Neural cell (in vitro differentiated cells): ENCODE measurements around the gene CLEC20A.

ENCODE experiments used
- EP300 ChIP-seq: fragments of 450-650 bp; conservative IDR thresholded peaks from 2 replicates; pipeline ENCODE4 v1.6.1; 2014; ENCODE audit warnings: antibody characterized with exemption, mild to moderate bottlenecking, moderate library complexity; ENCODE audit not compliant: poor library complexity, severe bottlenecking
- EZH2 ChIP-seq: fragments of 200-600, 300-800 bp; shearing (Covaris generic), sonication (generic); IDR thresholded peaks from 2 replicates; pipeline ENCODE4 v1.6.1; 2014; ENCODE audit warnings: antibody characterized with exemption, low read length, borderline replicate concordance, mild to moderate bottlenecking; ENCODE audit not compliant: insufficient read depth, poor library complexity, severe bottlenecking
- MXI1 ChIP-seq: fragments of 450-650 bp; conservative IDR thresholded peaks from 2 replicates; pipeline ENCODE4 v1.6.1; 2014; ENCODE audit warnings: antibody characterized with exemption, mild to moderate bottlenecking; ENCODE audit not compliant: poor library complexity, severe bottlenecking
- POLR2AphosphoS5 ChIP-seq: IDR thresholded peaks from 2 replicates; pipeline ENCODE4 v1.6.1; 2012
- SMC3 ChIP-seq: fragments of 450-650 bp; conservative IDR thresholded peaks from 2 replicates; pipeline ENCODE4 v1.6.1; 2014; ENCODE audit warnings: antibody characterized with exemption, mild to moderate bottlenecking, moderate library complexity; ENCODE audit not compliant: poor library complexity
- TAF1 ChIP-seq: IDR thresholded peaks from 2 replicates; pipeline ENCODE4 v1.6.1; 2012; ENCODE audit warnings: low read depth
- TF ChIP-seq, protein P1 (sequence below): fragments of 450-650 bp; IDR thresholded peaks from 2 replicates; pipeline ENCODE4 v1.5.1; 2014; ENCODE audit warnings: antibody characterized with exemption, mild to moderate bottlenecking, moderate library complexity; ENCODE audit not compliant: poor library complexity, severe bottlenecking

DNA sequence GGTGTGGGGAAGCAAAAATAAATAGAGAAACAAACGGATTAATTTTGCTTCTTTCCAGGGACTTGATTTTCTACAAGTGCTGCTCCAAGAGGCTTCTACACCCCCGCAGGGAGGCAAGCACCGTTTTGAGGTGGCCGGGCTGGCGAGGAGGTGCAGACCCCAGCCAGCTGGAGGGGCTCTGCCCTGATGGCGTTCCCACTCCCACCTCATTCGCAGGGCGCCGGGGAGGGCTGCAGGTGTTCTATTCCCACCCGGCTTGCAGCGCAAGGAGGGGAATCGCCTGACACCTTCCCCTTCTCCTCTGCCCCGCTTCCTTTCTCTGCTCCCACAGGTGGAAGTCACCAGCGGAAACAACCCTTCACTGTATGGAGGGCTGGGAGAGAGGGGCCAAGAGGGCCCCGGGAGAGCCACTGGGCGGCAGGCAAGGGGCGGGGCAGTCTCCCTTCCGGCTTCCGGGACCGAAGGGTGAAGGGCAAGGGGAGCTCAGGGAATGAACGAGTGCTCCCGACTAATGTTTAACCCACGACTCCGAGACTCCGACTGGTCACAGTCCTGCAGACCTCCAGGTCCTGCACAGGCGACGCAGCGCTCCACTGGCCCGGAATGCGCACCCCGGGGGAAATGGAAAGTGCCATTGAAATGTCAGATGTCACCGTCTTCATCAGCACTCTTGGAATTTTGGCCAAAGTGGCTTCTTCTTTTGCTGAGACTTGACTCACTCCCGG lies 45.2 kb upstream of the CLEC20A start:
- TF ChIP-seq, protein P1, sequence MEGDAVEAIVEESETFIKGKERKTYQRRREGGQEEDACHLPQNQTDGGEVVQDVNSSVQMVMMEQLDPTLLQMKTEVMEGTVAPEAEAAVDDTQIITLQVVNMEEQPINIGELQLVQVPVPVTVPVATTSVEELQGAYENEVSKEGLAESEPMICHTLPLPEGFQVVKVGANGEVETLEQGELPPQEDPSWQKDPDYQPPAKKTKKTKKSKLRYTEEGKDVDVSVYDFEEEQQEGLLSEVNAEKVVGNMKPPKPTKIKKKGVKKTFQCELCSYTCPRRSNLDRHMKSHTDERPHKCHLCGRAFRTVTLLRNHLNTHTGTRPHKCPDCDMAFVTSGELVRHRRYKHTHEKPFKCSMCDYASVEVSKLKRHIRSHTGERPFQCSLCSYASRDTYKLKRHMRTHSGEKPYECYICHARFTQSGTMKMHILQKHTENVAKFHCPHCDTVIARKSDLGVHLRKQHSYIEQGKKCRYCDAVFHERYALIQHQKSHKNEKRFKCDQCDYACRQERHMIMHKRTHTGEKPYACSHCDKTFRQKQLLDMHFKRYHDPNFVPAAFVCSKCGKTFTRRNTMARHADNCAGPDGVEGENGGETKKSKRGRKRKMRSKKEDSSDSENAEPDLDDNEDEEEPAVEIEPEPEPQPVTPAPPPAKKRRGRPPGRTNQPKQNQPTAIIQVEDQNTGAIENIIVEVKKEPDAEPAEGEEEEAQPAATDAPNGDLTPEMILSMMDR = no peak
- TF ChIP-seq POLR2AphosphoS5 (no peak), EZH2 (no peak), MXI1 (no peak), TAF1 (no peak), EP300 (no peak), SMC3 (no peak)
